Measurements from ENCODE around the gene GRID1.

Gene GRID1

GRCh38 chr10:85919491-85920021 is 447.0 kb downstream of the GRID1 start:
- H3F3A ChIP-seq (ENCODE audit: insufficient read depth, low read length) = no peaks in the 10 kb centered on the region
- no peaks in the 10 kb centered on the region for H3K79me2 ChIP-seq (ENCODE audit: insufficient read depth, low read length)
- no peaks in the 10 kb centered on the region for H3K9me3 ChIP-seq (ENCODE audit: low read length)
- TF ChIP-seq CTCF (IDR thresholded peaks at IDR 0.05; ENCODE audit: low read length) = no peak
- no peak for TF ChIP-seq EZH2 (IDR thresholded peaks at IDR 0.05; ENCODE audit: borderline replicate concordance, low read length)
- H3K9ac ChIP-seq (ENCODE audit: low read length) = no peak overlapping the region
- no peak overlapping the region for H3K4me3 ChIP-seq (ENCODE audit: low read depth, low read length, poor library complexity, severe bottlenecking)
- no peaks in the 10 kb centered on the region for H3K36me3 ChIP-seq (ENCODE audit: insufficient read depth, low read length)
- H3K27ac ChIP-seq (ENCODE audit: low read depth, low read length, poor library complexity, severe bottlenecking) = no peak overlapping the region
- no peaks in the 10 kb centered on the region for H4K20me1 ChIP-seq (ENCODE audit: insufficient read depth, low read length)
- H3K4me1 ChIP-seq (ENCODE audit: insufficient read depth, low read length, severe bottlenecking) = no peaks in the 10 kb centered on the region
- H3K4me2 ChIP-seq (ENCODE audit: low read length) = no peak overlapping the region
- no peaks in the 10 kb centered on the region for H3K9me2 ChIP-seq (ENCODE audit: low read depth, low read length)
- no peak overlapping the region for H2AFZ ChIP-seq (ENCODE audit: low read length)
- no peaks in the 10 kb centered on the region for H3K27me3 ChIP-seq (ENCODE audit: insufficient read depth, low read length)

- H3F3A ChIP-seq (ENCODE audit: insufficient read depth, low read length) = no peaks in the 10 kb centered on the region
- no peaks in the 10 kb centered on the region for H3K4me1 ChIP-seq (ENCODE audit: insufficient read depth, low read length, severe bottlenecking)
- no peaks in the 10 kb centered on the region for H4K20me1 ChIP-seq (ENCODE audit: insufficient read depth, low read length)
- no peak overlapping the region for H3K9ac ChIP-seq (ENCODE audit: low read length)
- no peak overlapping the region for H3K4me3 ChIP-seq (ENCODE audit: low read depth, low read length, poor library complexity, severe bottlenecking)
- no peaks in the 10 kb centered on the region for H3K27me3 ChIP-seq (ENCODE audit: insufficient read depth, low read length)
- no peaks in the 10 kb centered on the region for H3K9me3 ChIP-seq (ENCODE audit: low read length)
- H3K79me2 ChIP-seq (ENCODE audit: insufficient read depth, low read length) = no peaks in the 10 kb centered on the region
- no peak for TF ChIP-seq CTCF (IDR thresholded peaks at IDR 0.05; ENCODE audit: low read length)
- TF ChIP-seq EZH2 (IDR thresholded peaks at IDR 0.05; ENCODE audit: borderline replicate concordance, low read length) = no peak
- no peak overlapping the region for H3K27ac ChIP-seq (ENCODE audit: low read depth, low read length, poor library complexity, severe bottlenecking)
- H3K4me2 ChIP-seq (ENCODE audit: low read length) = no peak overlapping the region
- H3K36me3 ChIP-seq (ENCODE audit: insufficient read depth, low read length) = no peaks in the 10 kb centered on the region
- H2AFZ ChIP-seq (ENCODE audit: low read length) = no peak overlapping the region
- no peaks in the 10 kb centered on the region for H3K9me2 ChIP-seq (ENCODE audit: low read depth, low read length)
Measured at GRCh38 chr10:85918371-85918770, 448.2 kb downstream of the GRID1 start.

- no peaks in the 10 kb centered on the region for H3K9me2 ChIP-seq (ENCODE audit: low read depth, low read length)
- H3K79me2 ChIP-seq (ENCODE audit: insufficient read depth, low read length) = no peaks in the 10 kb centered on the region
- TF ChIP-seq CTCF (IDR thresholded peaks at IDR 0.05; ENCODE audit: low read length) (no peak), EZH2 (IDR thresholded peaks at IDR 0.05; ENCODE audit: borderline replicate concordance, low read length) (no peak)
- no peak overlapping the region for H2AFZ ChIP-seq (ENCODE audit: low read length)
- H3K9ac ChIP-seq (ENCODE audit: low read length) = no peak overlapping the region
- no peaks in the 10 kb centered on the region for H4K20me1 ChIP-seq (ENCODE audit: insufficient read depth, low read length)
- no peaks in the 10 kb centered on the region for H3F3A ChIP-seq (ENCODE audit: insufficient read depth, low read length)
- H3K27me3 ChIP-seq (ENCODE audit: insufficient read depth, low read length) = no peaks in the 10 kb centered on the region
- no peak overlapping the region for H3K4me3 ChIP-seq (ENCODE audit: low read depth, low read length, poor library complexity, severe bottlenecking)
- H3K4me1 ChIP-seq (ENCODE audit: insufficient read depth, low read length, severe bottlenecking) = no peaks in the 10 kb centered on the region
- no peak overlapping the region for H3K4me2 ChIP-seq (ENCODE audit: low read length)
- no peaks in the 10 kb centered on the region for H3K36me3 ChIP-seq (ENCODE audit: insufficient read depth, low read length)
- no peak overlapping the region for H3K27ac ChIP-seq (ENCODE audit: low read depth, low read length, poor library complexity, severe bottlenecking)
- no peaks in the 10 kb centered on the region for H3K9me3 ChIP-seq (ENCODE audit: low read length)
Measured at GRCh38 chr10:85917601-85918000, 449.0 kb downstream of the GRID1 start.
